ENCODE measurements around the gene RCN1. TPM values are rescaled to one million over a fixed set of nuclear protein-coding genes. Genes with fewer than 3 reads are reported as not detected.

Gene RCN1
- total RNA-seq, 2 donors from 2014 or later, result 27.7 to 29.7 TPM

DNA sequence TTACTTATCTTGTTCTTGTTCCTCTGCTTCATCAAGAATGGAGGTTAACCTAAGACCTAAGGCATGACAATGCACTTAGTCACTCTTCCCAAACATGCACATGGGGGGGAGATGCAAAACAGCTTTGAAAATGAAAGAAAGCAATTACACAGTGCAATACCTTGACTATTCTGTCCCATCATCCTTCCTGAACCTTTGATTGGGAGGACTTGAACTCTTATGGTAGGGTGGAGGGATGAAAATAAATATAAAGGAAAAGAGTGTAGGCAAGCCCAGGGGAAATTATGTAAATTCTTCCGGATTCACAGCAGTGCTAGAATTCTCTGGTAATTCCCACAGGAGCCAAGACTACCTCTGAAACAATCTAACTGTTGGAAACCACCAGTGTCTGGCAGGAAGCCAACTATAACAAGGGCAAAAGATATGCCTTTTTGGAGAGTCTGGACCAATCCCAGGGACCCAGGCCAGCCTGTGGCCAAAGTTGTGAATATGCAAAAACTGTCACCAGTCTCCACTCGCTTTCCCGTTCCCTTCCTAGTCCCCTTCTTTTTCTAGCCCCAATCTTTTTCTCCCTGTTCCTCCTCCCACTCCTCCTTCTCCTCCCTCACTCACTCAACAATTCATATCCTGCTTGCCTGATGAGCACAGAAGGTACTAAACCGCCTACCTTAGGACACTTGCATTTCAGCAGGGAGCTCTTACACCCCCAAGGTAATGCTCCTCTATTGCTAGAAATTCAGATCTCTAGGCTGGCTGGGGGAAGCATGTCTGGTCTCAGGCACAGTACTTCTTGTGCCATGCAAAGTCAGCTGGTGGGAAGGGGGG lies 2.5 kb upstream of the RCN1 start:
- no peaks in the 10 kb centered on the region for H3K36me3 ChIP-seq
- no peaks in the 10 kb centered on the region for H3K9me3 ChIP-seq
- TF ChIP-seq, protein P1, sequence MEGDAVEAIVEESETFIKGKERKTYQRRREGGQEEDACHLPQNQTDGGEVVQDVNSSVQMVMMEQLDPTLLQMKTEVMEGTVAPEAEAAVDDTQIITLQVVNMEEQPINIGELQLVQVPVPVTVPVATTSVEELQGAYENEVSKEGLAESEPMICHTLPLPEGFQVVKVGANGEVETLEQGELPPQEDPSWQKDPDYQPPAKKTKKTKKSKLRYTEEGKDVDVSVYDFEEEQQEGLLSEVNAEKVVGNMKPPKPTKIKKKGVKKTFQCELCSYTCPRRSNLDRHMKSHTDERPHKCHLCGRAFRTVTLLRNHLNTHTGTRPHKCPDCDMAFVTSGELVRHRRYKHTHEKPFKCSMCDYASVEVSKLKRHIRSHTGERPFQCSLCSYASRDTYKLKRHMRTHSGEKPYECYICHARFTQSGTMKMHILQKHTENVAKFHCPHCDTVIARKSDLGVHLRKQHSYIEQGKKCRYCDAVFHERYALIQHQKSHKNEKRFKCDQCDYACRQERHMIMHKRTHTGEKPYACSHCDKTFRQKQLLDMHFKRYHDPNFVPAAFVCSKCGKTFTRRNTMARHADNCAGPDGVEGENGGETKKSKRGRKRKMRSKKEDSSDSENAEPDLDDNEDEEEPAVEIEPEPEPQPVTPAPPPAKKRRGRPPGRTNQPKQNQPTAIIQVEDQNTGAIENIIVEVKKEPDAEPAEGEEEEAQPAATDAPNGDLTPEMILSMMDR (IDR thresholded peaks at IDR 0.05), result no peak
- peaks cover 0 to 45% of the 10 kb centered on the region in 2 donors for H3K4me1 ChIP-seq
- H3K4me3 ChIP-seq, result peak overlapping the region in 1 of 2 donors; percentile 10
- H3K27me3 ChIP-seq, result no peaks in the 10 kb centered on the region
- peak; percentile 83 for DNase-seq (ENCODE audit: low spot score)
- peak overlapping the region; percentile 47 to 49 for H3K27ac ChIP-seq

DNA sequence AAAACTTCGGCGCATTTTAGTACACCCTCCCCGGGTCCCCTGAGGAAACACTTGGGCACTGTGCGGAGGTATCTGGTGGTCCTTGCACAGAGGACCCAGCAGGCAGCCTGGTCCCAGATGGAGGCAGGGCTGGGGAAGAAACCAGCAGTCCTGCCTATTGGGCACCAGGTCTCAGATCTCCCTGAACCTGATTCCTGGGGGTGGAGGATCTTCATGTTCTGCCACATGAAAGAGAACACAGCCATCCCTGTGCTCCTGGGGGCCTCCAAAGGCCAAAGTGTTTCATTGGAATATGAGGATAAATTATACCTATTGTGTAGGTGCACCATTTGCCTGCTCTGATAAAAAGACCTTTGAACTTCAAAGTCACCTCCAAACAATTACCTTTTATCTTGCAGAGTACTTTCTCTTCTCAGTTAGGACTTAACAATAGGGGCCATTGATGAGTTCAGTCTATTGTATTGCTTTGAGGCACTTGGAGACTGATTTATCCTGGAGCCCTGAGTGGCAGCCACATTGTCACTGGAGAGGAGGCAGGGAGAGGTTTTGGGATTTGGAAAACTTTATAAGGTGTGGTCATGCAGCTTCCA lies 1.8 kb downstream of the RCN1 start:
- no peak for DNase-seq (ENCODE audit: low spot score)
- TF ChIP-seq, protein P1 (IDR thresholded peaks at IDR 0.05), result no peak
- Histone ChIP-seq H3K9me3 (no peaks in the 10 kb centered on the region), H3K36me3 (peaks cover 5% of the 10 kb centered on the region), H3K27me3 (no peaks in the 10 kb centered on the region), H3K4me3 (peak overlapping the region; percentile 64 to 83), H3K27ac (peak overlapping the region; percentile 85 to 90), H3K4me1 (peaks cover 0 to 49% of the 10 kb centered on the region in 2 donors)

DNA sequence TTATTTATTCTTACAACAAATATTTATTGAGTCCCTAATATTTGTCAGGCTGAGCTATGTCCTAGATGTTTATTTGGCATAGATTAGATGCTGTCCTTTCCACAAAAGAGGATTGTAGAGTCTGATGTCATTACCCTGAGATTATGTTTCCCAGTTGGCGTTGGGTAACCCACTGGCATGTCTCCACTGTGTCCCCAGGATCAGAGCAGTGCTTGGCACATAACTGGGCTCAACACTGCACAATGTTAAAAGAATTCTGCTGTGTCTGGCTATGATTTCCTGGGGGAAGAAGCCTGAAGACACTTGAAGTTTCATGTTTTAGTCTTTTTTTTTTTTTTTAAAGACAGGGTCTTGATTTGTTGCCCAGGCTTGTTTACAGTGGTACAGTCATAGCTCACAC lies 4.0 kb downstream of the RCN1 start:
- no peak overlapping the region for H3K4me3 ChIP-seq
- DNase-seq (ENCODE audit: low spot score), result no peak
- peaks cover 0 to 32% of the 10 kb centered on the region in 2 donors for H3K4me1 ChIP-seq
- H3K27ac ChIP-seq, result no peak overlapping the region
- H3K9me3 ChIP-seq, result no peaks in the 10 kb centered on the region
- peaks cover 25% of the 10 kb centered on the region for H3K36me3 ChIP-seq
- TF ChIP-seq, protein P1 (IDR thresholded peaks at IDR 0.05), result no peak
- H3K27me3 ChIP-seq, result no peaks in the 10 kb centered on the region

DNA sequence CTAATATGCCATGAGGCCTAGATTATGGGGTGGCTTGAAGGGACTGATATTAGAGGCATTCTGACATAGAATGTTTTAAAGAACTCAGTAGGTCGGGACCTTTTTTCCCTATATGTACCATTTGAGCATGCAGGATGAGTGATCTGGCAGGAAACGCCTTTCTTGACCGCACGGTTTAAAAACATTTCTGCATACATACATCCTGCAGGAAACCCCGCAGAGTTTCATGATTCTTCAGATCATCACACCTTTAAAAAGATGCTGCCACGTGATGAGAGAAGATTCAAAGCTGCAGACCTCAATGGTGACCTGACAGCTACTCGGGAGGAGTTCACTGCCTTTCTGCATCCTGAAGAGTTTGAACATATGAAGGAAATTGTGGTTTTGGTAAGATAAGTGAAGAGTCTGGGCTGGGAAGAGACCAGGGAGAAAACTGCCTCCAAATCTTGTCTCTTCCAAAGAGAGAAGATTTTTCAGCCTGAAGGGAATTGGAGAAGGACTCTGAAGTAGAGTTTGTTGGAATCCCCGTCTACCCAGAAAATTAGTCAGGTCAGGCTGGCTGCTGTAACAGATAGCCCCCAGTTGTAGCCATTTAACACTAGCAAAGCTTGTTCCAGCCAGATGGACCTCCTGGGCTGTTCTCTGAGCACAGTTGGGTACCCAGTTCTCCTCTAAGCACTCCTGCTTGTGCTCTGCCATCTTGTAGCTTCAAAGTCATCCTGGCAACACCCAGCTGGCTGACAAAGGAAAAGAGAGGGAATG lies 7.4 kb downstream of the RCN1 start:
- no peaks in the 10 kb centered on the region for H3K9me3 ChIP-seq
- TF ChIP-seq, protein P1 (IDR thresholded peaks at IDR 0.05), result no peak
- no peak overlapping the region for H3K4me3 ChIP-seq
- H3K27me3 ChIP-seq, result no peaks in the 10 kb centered on the region
- peaks cover 53% of the 10 kb centered on the region for H3K36me3 ChIP-seq
- peaks cover 0 to 8% of the 10 kb centered on the region in 2 donors for H3K4me1 ChIP-seq
- no peak overlapping the region for H3K27ac ChIP-seq
- no peak for DNase-seq (ENCODE audit: low spot score)

DNA sequence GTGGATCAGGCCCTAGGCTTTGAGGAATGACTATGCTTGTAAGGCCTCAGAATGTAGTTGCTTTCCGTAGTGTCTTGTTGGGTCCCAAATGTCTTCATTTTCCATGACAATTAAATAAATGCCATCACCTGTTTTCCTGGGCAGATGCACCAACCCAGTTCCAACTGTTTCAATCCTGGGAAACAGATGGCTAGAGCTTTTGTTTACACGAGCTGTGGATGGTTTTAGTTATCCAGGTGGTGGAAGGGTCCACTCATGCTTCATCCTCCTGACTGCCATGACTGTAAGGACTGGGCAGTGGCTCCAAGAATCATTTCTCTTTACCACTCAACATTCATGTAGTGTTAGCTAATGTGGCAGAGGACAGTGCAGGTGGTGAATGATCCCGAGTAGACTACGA lies 8.6 kb downstream of the RCN1 start:
- no peak for DNase-seq (ENCODE audit: low spot score)
- no peak overlapping the region for H3K27ac ChIP-seq
- no peaks in the 10 kb centered on the region for H3K9me3 ChIP-seq
- TF ChIP-seq, protein P1 (IDR thresholded peaks at IDR 0.05), result no peak
- H3K36me3 ChIP-seq, result peaks cover 53% of the 10 kb centered on the region
- H3K27me3 ChIP-seq, result no peaks in the 10 kb centered on the region
- H3K4me3 ChIP-seq, result no peak overlapping the region
- peaks cover 0 to 4% of the 10 kb centered on the region in 2 donors for H3K4me1 ChIP-seq
